Ishikawa (cell line): Measurements from ENCODE around the gene RABGAP1.

Experiments
- CEBPB ChIP-seq: IDR thresholded peaks from 2 replicates; pipeline ENCODE4 v1.6.1; 2012
- CREB1 ChIP-seq: IDR thresholded peaks from 2 replicates; pipeline ENCODE4 v1.6.1; 2012; ENCODE audit warnings: low read depth
- EGR1 ChIP-seq: IDR thresholded peaks from 2 replicates; pipeline ENCODE4 v1.6.1; 2012
- EP300 ChIP-seq: IDR thresholded peaks from 2 replicates; pipeline ENCODE4 v1.6.1; 2012; ENCODE audit warnings: borderline replicate concordance
- FOXM1 ChIP-seq: IDR thresholded peaks from 2 replicates; pipeline ENCODE4 v1.6.1; 2012; ENCODE audit warnings: low read depth, borderline replicate concordance
- NFIC ChIP-seq: IDR thresholded peaks from 2 replicates; pipeline ENCODE4 v1.6.1; 2012
- RAD21 ChIP-seq: IDR thresholded peaks from 2 replicates; pipeline ENCODE4 v1.6.1; 2012; ENCODE audit warnings: low read depth
- TAF1 ChIP-seq: IDR thresholded peaks from 2 replicates; pipeline ENCODE4 v1.6.1; 2012; ENCODE audit warnings: low read depth, mild to moderate bottlenecking
- TCF12 ChIP-seq: IDR thresholded peaks from 2 replicates; pipeline ENCODE4 v1.6.1; 2012; ENCODE audit warnings: low read depth
- TEAD4 ChIP-seq: IDR thresholded peaks from 2 replicates; pipeline ENCODE4 v1.6.1; 2012
- YY1 ChIP-seq: IDR thresholded peaks from 2 replicates; pipeline ENCODE4 v1.6.1; 2012; ENCODE audit warnings: low read depth
- ZBTB7A ChIP-seq: IDR thresholded peaks from 2 replicates; pipeline ENCODE4 v1.6.1; 2012; ENCODE audit warnings: low read depth
- TF ChIP-seq, protein P1 (sequence below): IDR thresholded peaks from 2 replicates; pipeline ENCODE4 v1.6.1; 2012; ENCODE audit warnings: low read depth, mild to moderate bottlenecking
- TF ChIP-seq, protein P2 (sequence below): IDR thresholded peaks from 2 replicates; pipeline ENCODE4 v1.6.1; 2012
- TF ChIP-seq, protein P3 (sequence below): IDR thresholded peaks from 2 replicates; pipeline ENCODE4 v1.6.1; 2012

RABGAP1 gene

DNA sequence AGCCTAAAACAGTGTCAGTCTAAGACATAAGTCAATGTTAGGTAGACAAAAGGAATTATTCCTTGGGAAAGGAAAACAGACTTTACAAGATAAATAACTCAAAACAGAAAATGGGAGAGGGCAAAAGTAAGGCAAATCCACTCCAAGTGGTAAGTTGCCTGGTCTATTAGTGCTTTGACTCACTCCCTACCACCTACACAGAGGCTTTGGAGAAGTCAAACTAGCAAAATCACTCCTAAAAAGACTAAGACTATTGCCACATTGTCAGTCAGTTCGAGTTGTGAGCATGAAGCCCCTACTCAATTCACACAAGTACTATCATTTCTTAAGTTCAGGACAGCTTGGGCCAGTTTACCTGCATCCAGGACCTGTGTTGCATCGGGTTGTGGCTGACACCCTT is 22.5 kb upstream of the RABGAP1 start:
- TF ChIP-seq CEBPB: no peak
- TF ChIP-seq NFIC: no peak
- no peak for TF ChIP-seq TEAD4
- TF ChIP-seq FOXM1: no peak
- TF ChIP-seq EGR1: no peak
- TF ChIP-seq, protein P1, sequence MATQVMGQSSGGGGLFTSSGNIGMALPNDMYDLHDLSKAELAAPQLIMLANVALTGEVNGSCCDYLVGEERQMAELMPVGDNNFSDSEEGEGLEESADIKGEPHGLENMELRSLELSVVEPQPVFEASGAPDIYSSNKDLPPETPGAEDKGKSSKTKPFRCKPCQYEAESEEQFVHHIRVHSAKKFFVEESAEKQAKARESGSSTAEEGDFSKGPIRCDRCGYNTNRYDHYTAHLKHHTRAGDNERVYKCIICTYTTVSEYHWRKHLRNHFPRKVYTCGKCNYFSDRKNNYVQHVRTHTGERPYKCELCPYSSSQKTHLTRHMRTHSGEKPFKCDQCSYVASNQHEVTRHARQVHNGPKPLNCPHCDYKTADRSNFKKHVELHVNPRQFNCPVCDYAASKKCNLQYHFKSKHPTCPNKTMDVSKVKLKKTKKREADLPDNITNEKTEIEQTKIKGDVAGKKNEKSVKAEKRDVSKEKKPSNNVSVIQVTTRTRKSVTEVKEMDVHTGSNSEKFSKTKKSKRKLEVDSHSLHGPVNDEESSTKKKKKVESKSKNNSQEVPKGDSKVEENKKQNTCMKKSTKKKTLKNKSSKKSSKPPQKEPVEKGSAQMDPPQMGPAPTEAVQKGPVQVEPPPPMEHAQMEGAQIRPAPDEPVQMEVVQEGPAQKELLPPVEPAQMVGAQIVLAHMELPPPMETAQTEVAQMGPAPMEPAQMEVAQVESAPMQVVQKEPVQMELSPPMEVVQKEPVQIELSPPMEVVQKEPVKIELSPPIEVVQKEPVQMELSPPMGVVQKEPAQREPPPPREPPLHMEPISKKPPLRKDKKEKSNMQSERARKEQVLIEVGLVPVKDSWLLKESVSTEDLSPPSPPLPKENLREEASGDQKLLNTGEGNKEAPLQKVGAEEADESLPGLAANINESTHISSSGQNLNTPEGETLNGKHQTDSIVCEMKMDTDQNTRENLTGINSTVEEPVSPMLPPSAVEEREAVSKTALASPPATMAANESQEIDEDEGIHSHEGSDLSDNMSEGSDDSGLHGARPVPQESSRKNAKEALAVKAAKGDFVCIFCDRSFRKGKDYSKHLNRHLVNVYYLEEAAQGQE: no peak
- TF ChIP-seq, protein P2, sequence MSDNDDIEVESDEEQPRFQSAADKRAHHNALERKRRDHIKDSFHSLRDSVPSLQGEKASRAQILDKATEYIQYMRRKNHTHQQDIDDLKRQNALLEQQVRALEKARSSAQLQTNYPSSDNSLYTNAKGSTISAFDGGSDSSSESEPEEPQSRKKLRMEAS: no peak
- TF ChIP-seq CREB1: no peak
- no peak for TF ChIP-seq YY1

DNA sequence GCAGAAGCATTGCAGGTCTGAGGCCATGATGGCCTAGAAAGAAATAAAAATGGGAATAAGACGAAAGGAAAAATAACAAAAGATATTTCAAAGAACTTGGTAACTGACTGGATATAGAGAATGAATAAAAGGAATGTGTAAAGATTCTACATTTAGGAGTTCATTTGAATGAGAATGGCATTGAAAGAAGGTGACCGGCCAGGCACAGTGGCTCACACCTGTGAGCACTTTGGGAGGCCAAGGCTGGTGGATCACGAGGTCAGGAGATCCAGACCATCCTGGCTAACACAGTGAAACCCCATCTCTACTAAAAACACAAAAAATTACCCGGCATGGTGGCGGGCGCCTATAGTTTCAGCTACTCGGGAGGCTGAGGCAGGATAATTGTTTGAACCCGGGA is 18.1 kb upstream of the RABGAP1 start:
- TF ChIP-seq, protein P1: no peak
- no peak for TF ChIP-seq CEBPB
- TF ChIP-seq TEAD4: no peak
- TF ChIP-seq EP300: no peak
- no peak for TF ChIP-seq EGR1
- TF ChIP-seq ZBTB7A: no peak
- TF ChIP-seq TCF12: no peak
- TF ChIP-seq, protein P2: no peak
- no peak for TF ChIP-seq CREB1
- no peak for TF ChIP-seq FOXM1
- no peak for TF ChIP-seq YY1
- TF ChIP-seq, protein P3, sequence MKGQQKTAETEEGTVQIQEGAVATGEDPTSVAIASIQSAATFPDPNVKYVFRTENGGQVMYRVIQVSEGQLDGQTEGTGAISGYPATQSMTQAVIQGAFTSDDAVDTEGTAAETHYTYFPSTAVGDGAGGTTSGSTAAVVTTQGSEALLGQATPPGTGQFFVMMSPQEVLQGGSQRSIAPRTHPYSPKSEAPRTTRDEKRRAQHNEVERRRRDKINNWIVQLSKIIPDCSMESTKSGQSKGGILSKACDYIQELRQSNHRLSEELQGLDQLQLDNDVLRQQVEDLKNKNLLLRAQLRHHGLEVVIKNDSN: no peak
- no peak for TF ChIP-seq RAD21
- no peak for TF ChIP-seq NFIC
- no peak for TF ChIP-seq TAF1

DNA sequence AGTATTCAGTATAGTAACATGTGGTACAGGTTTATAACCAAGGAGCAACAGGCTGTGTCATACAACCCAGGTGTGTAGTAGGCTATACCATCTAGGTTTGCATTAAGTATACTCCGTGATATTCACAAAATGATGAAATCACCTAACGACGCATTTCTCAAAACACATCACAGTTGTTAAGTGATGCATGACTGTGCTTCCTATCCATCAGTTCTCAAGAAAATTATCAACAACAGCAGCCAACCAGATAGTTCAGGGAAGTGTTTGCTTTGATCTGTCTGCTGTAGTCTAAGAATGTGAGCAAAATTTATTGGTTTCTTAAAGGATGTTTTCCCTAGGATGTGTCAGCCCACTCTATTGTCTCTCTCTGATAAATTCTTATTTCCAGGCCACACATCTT is 16.9 kb upstream of the RABGAP1 start:
- TF ChIP-seq, protein P1: no peak
- TF ChIP-seq, protein P2: no peak
- TF ChIP-seq RAD21: no peak
- TF ChIP-seq EP300: no peak
- no peak for TF ChIP-seq CREB1
- TF ChIP-seq, protein P3: no peak
- no peak for TF ChIP-seq FOXM1
- no peak for TF ChIP-seq NFIC
- TF ChIP-seq EGR1: no peak
- no peak for TF ChIP-seq TEAD4
- no peak for TF ChIP-seq TAF1
- TF ChIP-seq YY1: no peak
- no peak for TF ChIP-seq TCF12

DNA sequence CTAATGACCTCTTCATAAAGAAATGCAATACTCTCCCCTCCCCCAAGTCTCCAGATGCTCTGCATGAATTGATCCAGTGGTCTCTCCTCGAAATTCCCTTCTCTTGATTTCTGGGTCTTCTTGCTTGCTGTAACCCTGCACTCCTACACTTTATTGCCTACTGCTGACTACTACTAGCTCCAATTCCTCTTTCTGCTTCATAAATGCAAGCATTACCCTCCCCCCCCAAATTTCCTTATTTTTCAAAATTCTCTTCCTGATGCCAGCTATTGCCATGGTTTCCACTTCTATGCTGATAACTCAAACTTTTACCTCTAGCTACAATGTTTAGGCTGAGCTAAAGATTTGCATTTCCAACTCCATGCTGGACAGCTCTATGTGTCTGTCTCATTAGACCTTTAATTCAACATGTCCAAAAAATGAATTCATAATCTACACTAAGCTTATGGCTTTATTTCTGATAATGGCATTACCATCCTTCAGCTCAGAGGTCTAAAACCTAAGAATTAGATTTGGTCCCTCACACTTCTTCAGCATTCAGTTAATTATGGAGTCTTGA is 10.9 kb upstream of the RABGAP1 start:
- TF ChIP-seq ZBTB7A: no peak
- TF ChIP-seq RAD21: no peak
- TF ChIP-seq TEAD4: no peak
- TF ChIP-seq, protein P2: no peak
- no peak for TF ChIP-seq CREB1
- TF ChIP-seq FOXM1: no peak
